Naive thymus-derived CD4-positive, alpha-beta T cell (primary cell): ENCODE measurements around the gene UBE2L3. TPM values are rescaled to one million over a fixed set of nuclear protein-coding genes. Genes with fewer than 3 reads are reported as not detected.
A peak's percentile ranks its signal among the peaks of the same experiment; 100 is the strongest.
"Not testable (repeated sequence)": the region's sequence is repeated elsewhere in the genome, so short reads cannot be mapped to it uniquely, and the experiment has no call there.

Source experiments
- ATAC-seq: fragments of 150-1000 bp; cut with Tn5 transposase; 2 replicates; pipeline ENCODE4 v1.10.0; 2021; ENCODE audit warnings: mild to moderate bottlenecking, moderate library complexity
- CTCF ChIA-PET: fragments of 350-600 bp; sonication (Branson Sonifier 250); formaldehyde crosslinking; loops from one replicate; lab custom pipeline; 2021; ENCODE audit warnings: antibody characterized with exemption; lab: Charles Lee
- POLR2A ChIA-PET: fragments of 350-600 bp; sonication (Branson Sonifier 250); formaldehyde crosslinking; loops from one replicate; lab custom pipeline; 2021; ENCODE audit warnings: antibody characterized with exemption, inconsistent platforms; lab: Charles Lee
- DNase-seq, 9 donors: peaks; one replicate each; pipeline versions ENCODE4 v3.0.0 to v3.0.0-alpha.2; 2020 to 2022; ENCODE audit warnings: mixed read lengths in 1 of 9
- H3K27ac ChIP-seq: one replicate; pipeline ENCODE4 v1.7.0; 2013; ENCODE audit warnings: mild to moderate bottlenecking, low read depth, low read length, moderate library complexity
- H3K27me3 ChIP-seq, 2 donors: one replicate each; pipeline ENCODE4 v1.7.0; 2013; ENCODE audit warnings: low read length in 2 of 2, mild to moderate bottlenecking in 2 of 2, moderate library complexity in 2 of 2; ENCODE audit not compliant: control insufficient read depth in 2 of 2, insufficient read depth in 2 of 2
- H3K36me3 ChIP-seq, 3 experiments: 1 replicate in 2 of 3; 2 replicates in 1 of 3; pipeline ENCODE4 v1.7.0; 2013; ENCODE audit warnings: low read length in 3 of 3, mild to moderate bottlenecking in 3 of 3, moderate library complexity in 1 of 3; ENCODE audit not compliant: insufficient read depth in 3 of 3, control insufficient read depth in 2 of 3
- H3K4me1 ChIP-seq, 2 donors: one replicate each; pipeline ENCODE4 v1.7.0; 2013; ENCODE audit warnings: low read length in 2 of 2, mild to moderate bottlenecking in 2 of 2, moderate library complexity in 1 of 2; ENCODE audit not compliant: control insufficient read depth in 2 of 2, insufficient read depth in 2 of 2
- H3K4me3 ChIP-seq: 2 replicates; pipeline ENCODE4 v1.7.0; 2013; ENCODE audit warnings: mild to moderate bottlenecking, low read length
- H3K9me3 ChIP-seq, 3 experiments: 1 replicate in 2 of 3; 2 replicates in 1 of 3; pipeline ENCODE4 v1.7.0; 2013; ENCODE audit warnings: low read length in 3 of 3; ENCODE audit not compliant: control insufficient read depth in 2 of 3
- H3K27ac Mint-ChIP-seq, 9 donors: one replicate each; pipeline ENCODE4 v1.8.0; 2020 to 2022; ENCODE audit warnings: mixed read lengths in 9 of 9, mild to moderate bottlenecking in 8 of 9, moderate library complexity in 5 of 9, inconsistent platforms in 2 of 9
- H3K27me3 Mint-ChIP-seq, 5 donors: one replicate each; pipeline ENCODE4 v1.8.0; 2021 to 2022; ENCODE audit warnings: mixed read lengths in 5 of 5, mild to moderate bottlenecking in 1 of 5
- H3K36me3 Mint-ChIP-seq, 5 donors: one replicate each; pipeline ENCODE4 v1.8.0; 2020 to 2022; ENCODE audit warnings: mixed read lengths in 5 of 5, mild to moderate bottlenecking in 3 of 5, inconsistent platforms in 1 of 5
- H3K4me1 Mint-ChIP-seq, 7 donors: one replicate each; pipeline ENCODE4 v1.8.0; 2020 to 2022; ENCODE audit warnings: mixed read lengths in 7 of 7, mild to moderate bottlenecking in 3 of 7, inconsistent platforms in 1 of 7
- H3K4me3 Mint-ChIP-seq, 10 donors: one replicate each; pipeline ENCODE4 v1.8.0; 2020 to 2022; ENCODE audit warnings: mild to moderate bottlenecking in 10 of 10, mixed read lengths in 10 of 10, moderate library complexity in 6 of 10, inconsistent platforms in 2 of 10
- H3K9me3 Mint-ChIP-seq, 11 donors: one replicate each; pipeline ENCODE4 v1.8.0; 2020 to 2022; ENCODE audit warnings: mixed read lengths in 11 of 11, mild to moderate bottlenecking in 4 of 11, inconsistent platforms in 1 of 11, moderate library complexity in 1 of 11
- intact Hi-C, 2 donors: fragments of 100-400 bp; cut with micrococcal nuclease; formaldehyde crosslinking; loops; one replicate each; pipeline ENCODE4 v1.15.1; 2023
- polyA plus RNA-seq, 2 donors: library from polyadenylated mRNA; unstranded; fragments of 300-500 nt; fragmentation: Illumina TruSeq; gene quantifications; one replicate each; pipeline ENCODE4 v1.2.3, GENCODE V29; 2021
- total RNA-seq, 6 experiments: library from RNA in 5 of 6; stranded (reverse) in 5 of 6; gene quantifications; 1 replicate in 5 of 6; 2 replicates in 1 of 6; pipeline ENCODE4 v1.2.3 and lab custom pipeline; 2021 to 2026

Gene UBE2L3
- 10 to 100 TPM; 22.5 to 55.0 (median 34.2) TPM for total RNA-seq
- 100 to 1,000 TPM in 1 of 2 donors, 10 to 100 TPM in 1; 89.8 to 101 TPM for polyA plus RNA-seq
- total RNA-seq (lab: John Stamatoyannopoulos, UW): 44.3 reads per million, percentile 68 among the genes with 10 or more reads in this experiment

DNA sequence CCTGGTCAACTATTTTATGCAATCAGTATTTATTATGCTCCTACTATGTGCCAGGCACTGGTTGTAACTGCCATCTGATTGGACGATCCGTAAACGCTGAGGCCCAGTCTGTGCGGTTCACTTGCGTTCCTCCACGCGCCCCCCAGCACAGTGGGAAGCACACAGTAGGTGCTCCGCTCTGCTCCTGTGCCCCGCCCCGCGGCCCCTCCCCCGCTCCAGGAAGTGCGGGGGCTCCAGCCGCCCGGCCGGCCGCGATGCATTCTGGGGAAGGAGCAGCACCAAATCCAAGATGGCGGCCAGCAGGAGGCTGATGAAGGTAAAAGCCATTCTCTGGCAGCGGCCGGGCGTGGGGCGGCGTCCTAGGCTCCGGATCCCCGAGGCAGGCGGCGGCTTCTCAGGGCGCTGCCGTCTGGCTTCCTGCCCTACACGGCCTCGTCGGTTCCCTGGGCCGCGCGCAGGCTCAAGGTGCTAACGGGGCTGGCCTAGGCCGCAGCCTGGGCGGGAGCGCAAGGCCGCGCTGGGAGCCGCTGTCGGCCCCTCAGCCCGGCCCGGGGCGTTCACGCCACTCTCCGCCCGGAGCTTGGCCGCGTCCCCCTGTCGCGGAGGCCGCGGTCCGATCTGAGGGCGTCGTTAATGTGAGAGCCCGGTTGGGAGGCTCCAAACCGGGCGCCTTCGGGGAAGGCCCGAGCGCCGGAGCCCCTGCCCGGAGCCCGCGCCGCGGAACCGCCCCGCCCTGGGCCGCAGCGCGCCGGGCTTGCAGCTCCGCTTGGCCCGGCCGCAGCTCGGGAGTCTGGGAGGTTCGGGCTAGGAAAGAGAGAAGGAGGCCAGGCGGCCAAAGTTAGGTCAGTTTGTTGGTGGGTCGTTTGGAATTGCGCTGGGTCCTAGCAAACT, at the start of gene UBE2L3:
TSS of gene UBE2L3 (plus strand) at position 259 of the 891 bp plus-strand sequence. CDS start at position 290, 31 bp downstream.
- DNase-seq (peak; percentile 74 to 88 (median 83)), ATAC-seq (peak; percentile 95)
- Mint-ChIP-seq H3K27ac (peak within 1 kb of the TSS; percentile 73 to 97 (median 90)), H3K27me3 (no peaks in the 10 kb centered on the region), H3K4me3 (peak within 1 kb of the TSS; percentile 81 to 93 (median 90)), H3K4me1 (peaks cover 35 to 56% (median 42%) of the 10 kb centered on the region in 7 donors), H3K36me3 (peaks cover 0 to 14% (median 7%) of the 10 kb centered on the region in 5 donors), H3K9me3 (peaks cover 0 to 3% (median 0%) of the 10 kb centered on the region in 11 donors)
- H3K4me1 ChIP-seq: peaks cover 39 to 40% of the 10 kb centered on the region in 2 donors
- peak within 1 kb of the TSS; percentile 72 for H3K4me3 ChIP-seq
- H3K27ac ChIP-seq: peak within 1 kb of the TSS; percentile 95
- peaks cover 0 to 3% (median 0%) of the 10 kb centered on the region in 3 experiments for H3K36me3 ChIP-seq
- ChIA-PET CTCF (interaction anchor here (0.8 kb wide), 1 partner anchor 79 kb away, joined by 3 read pairs; no protein-coding TSS in a partner anchor), POLR2A (interaction anchor here (0.7 to 1.0 kb wide), 4 partner anchors 46 to 75 kb away, joined by 3 to 4 read pairs (median 3); no protein-coding TSS in a partner anchor)
- intact Hi-C loops: loop anchor here in 1 of 2 donors (1.0 kb wide), 2 partner anchors 63 to 75 kb away; partner anchors contain the start of genes SDF2L1 and YDJC
- no peaks in the 10 kb centered on the region for H3K9me3 ChIP-seq
- H3K27me3 ChIP-seq: no peaks in the 10 kb centered on the region

GRCh38 chr22:21526705-21527500, 40.6 kb upstream of the UBE2L3 start:
- CTCF ChIA-PET, H3K27ac ChIP-seq, H3K4me1 ChIP-seq, H3K4me1 Mint-ChIP-seq, ATAC-seq, H3K36me3 Mint-ChIP-seq, H3K4me3 Mint-ChIP-seq, H3K4me3 ChIP-seq, H3K9me3 Mint-ChIP-seq, intact Hi-C loops, H3K9me3 ChIP-seq, H3K27me3 ChIP-seq, H3K27me3 Mint-ChIP-seq, H3K27ac Mint-ChIP-seq, H3K36me3 ChIP-seq, POLR2A ChIA-PET, DNase-seq: not testable (repeated sequence)

GRCh38 chr22:21531525-21531924, 36.0 kb upstream of the UBE2L3 start:
- H3K27me3 ChIP-seq, H3K4me3 ChIP-seq, H3K9me3 ChIP-seq, H3K36me3 ChIP-seq, H3K9me3 Mint-ChIP-seq, ATAC-seq, POLR2A ChIA-PET, H3K27ac Mint-ChIP-seq, H3K36me3 Mint-ChIP-seq, H3K4me3 Mint-ChIP-seq, intact Hi-C loops, DNase-seq, H3K27me3 Mint-ChIP-seq, H3K4me1 ChIP-seq, H3K4me1 Mint-ChIP-seq, H3K27ac ChIP-seq, CTCF ChIA-PET: not testable (repeated sequence)

- H3K27ac ChIP-seq, H3K4me3 Mint-ChIP-seq, ATAC-seq, H3K27me3 Mint-ChIP-seq, H3K36me3 ChIP-seq, H3K9me3 Mint-ChIP-seq, H3K36me3 Mint-ChIP-seq, H3K4me1 ChIP-seq, H3K9me3 ChIP-seq, CTCF ChIA-PET, intact Hi-C loops, H3K4me3 ChIP-seq, POLR2A ChIA-PET, H3K4me1 Mint-ChIP-seq, H3K27ac Mint-ChIP-seq, DNase-seq, H3K27me3 ChIP-seq: not testable (repeated sequence)
Observed at GRCh38 chr22:21532863-21533648, 34.5 kb upstream of the UBE2L3 start.

DNA sequence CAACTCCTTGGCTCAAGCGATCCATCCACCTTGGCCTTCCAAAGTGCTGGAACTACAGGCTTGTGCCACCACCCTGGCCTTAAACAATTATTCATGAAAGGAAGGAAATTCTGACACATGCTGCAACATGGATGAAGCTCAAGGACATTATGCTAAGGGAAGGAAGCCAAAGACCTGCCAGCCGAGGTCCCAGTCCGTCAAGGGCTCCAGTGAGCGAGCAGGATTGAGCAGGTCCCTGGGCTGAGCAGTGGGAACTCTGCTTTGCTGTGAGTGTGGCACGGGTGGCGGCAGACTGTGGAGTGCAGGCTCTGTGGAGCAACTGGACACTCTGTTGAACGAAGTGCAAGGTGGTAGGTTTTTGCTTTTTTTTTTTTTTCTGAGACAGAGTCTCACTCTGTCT, 27.7 kb upstream of the UBE2L3 start:
- intact Hi-C loops, H3K27ac ChIP-seq, H3K4me1 Mint-ChIP-seq, H3K9me3 ChIP-seq, H3K27me3 Mint-ChIP-seq, DNase-seq, H3K27me3 ChIP-seq, H3K36me3 ChIP-seq, H3K4me3 Mint-ChIP-seq, H3K27ac Mint-ChIP-seq, POLR2A ChIA-PET, ATAC-seq, H3K9me3 Mint-ChIP-seq, H3K4me1 ChIP-seq, H3K4me3 ChIP-seq, H3K36me3 Mint-ChIP-seq, CTCF ChIA-PET: not testable (repeated sequence)
